NCI-H2196 treated with DMSO at 0.1 percent for 48 hours (cell line): ENCODE results near the gene CDH10.
A peak's percentile ranks its signal among the peaks of the same experiment; 100 is the strongest.

Experiments
- DNase-seq: peaks from one replicate; lab custom pipeline; 2025; ENCODE audit not compliant: unreplicated experiment; lab: John Stamatoyannopoulos, UW

Gene CDH10

DNA sequence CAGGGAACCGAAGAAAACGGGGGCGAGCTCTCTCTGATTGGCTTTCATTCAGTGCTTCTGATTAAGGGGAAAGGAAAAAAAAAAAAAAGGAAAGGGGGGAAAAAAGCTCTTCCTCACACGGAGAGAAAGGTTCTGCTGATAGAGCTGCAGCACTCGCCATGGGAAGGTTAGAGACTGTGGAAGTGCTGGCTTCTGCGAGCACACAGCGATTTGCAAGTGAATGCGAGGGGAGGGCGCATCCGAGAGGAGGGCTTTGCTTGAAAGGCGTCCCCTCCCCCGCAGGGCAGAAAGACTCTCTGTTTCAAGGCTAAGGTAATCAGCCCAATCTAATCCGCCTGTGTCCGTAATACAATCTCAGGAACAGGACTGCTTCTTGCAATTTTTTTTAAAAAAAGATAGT, at the start of gene CDH10:
CDH10 (minus strand) TSS at position 218 of the 400 bp plus-strand sequence. CDS start 51,488 bp downstream, outside the sequence.
- no peak for DNase-seq

DNA sequence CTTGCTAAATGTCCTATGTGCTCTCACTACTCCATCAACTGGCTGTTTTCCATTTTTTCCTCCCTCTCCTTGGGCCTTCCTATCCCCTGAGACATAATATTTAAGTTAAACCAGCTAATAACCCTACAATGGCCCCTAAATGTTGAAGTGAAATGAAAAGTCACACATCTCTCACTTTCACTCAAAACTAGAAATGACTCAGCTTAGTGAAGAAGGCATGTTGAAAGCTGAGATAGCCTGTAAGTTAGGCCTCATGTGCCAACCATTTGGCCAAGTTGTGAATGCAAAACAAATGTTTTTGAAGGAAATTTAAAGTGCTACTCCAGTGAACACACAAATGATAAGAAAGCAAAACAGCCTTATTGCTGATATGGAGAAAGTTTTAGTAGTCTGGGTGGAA, 48.8 kb upstream of the CDH10 start:
- no peak for DNase-seq

DNA sequence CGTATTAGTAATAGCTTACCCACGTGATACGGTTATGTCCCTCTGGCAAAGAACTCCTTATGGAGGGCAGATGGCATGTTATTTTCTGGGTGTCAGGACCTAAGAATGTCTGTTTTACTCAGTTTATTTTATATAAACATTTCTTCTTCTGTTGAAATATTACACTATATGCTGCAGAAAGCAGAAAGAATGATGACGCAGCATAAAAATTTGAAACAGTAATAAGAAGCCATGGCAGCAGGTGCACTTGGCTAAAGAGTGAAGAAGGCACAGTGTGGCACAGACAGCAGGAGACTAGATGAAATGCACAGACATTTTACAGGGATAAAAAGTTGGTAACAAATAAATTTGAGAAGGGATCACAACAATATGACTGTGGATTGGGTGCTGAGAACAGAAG, 46.3 kb upstream of the CDH10 start:
- no peak for DNase-seq

DNA sequence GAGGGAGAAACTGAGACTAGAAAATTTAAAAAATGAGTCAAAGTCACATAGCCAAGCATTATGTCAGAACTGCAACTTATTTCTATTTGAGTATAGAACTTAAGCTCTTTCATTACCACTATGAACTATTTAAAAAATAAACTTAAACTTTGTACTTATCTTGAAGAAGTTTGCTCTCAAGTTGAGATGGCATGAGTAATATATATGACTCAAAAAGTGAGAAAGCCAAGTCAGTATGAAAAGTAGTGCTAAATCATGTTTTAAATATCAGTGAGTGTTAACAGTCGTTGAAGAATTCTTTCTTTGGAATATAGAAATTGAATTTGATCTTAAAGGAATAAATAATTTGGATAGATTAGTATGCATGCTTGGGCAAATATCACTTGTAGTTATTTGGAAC, 36.3 kb upstream of the CDH10 start:
- DNase-seq = no peak

DNA sequence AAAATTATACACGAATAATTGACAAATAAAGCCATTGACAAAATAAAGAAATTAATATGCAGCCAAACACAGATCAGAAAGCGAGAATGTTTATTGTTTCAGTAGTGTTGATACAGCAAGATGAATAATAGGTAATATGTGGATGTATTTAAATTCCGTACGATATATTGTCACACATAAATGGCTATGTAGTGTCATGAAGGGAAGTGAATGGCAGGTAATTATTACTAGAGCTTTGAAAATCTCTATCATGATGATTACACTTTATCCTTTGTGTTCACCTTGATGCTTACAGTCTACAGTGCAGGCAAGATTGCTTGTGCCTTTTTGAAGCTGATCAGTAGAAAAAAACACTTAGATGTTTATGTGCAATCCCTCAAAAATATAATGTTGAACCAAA, 23.3 kb upstream of the CDH10 start:
- no peak for DNase-seq

DNA sequence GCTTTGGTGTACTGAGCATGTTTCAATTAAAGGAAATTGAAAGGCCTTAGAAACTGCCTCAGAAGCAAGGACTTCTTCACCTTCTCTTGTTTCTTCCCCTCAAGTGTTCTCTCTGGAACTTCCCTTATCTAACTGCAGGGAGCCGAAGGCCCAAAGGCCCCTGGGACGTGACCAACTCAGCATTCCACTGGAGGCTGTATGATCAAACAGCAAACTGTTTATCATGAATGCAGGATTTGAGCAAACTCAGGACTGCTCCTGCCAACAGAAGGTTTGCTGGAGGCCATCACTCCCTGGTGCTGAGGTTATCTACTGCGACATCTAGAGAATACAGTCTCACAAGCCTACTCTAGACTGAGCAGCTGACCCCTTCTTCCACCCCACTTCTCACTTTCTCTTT, 4.8 kb upstream of the CDH10 start:
- no peak for DNase-seq

DNA sequence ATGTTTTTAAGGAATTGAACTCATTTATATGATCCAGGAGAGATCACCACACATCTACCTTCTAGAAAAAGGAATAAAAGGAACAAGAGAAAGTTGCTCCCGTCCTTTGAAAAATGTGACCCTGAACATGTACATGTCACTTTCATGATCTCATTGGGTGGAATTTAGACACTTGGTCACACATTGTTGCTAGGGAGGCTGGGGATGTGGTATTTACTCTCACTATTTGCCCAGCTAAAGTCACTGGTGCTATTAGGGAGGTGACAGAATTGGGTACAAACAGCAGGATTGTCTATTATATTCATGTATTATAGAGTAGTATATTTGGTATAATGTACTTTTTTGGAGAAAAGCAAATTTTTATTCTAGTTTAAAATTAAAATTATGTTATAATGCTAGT, 2.1 kb upstream of the CDH10 start:
- no peak for DNase-seq

DNA sequence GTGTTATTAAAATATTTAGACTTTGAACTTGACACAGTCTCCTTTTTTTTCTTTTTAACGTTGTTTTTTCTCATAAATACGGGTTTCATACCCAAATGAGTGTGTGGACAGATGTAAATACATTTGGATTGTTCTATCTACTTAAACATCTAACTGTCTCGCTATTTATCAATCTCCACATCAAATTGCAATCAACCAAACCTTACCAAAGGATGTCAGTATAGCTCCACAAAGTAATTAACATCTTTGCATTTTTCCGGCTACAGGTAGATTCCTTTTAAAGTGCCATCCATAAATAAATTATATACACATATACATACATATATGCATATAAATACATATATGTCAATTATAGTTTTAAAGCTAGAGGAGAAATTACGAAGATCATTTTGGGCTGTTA, 705 bp upstream of the CDH10 start:
- DNase-seq = no peak

DNA sequence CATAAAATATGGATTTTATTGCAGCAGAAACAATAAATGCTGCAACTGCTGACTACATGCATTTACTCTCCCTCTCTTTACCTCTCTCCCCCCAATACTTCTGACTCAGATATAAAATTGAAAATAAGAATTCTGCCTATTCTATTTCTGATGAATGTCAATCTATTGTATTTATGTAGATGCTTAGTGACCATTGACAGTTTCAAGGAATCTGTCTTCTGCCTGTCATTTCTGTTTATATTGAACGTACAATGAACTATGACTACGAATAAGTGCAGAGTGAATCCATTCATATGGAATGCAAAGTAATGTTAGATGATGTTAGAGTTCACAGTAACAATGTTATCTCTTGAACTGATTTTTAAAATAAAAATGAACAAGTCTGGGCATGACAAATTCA, 898 bp downstream of the CDH10 start:
- DNase-seq = no peak

DNA sequence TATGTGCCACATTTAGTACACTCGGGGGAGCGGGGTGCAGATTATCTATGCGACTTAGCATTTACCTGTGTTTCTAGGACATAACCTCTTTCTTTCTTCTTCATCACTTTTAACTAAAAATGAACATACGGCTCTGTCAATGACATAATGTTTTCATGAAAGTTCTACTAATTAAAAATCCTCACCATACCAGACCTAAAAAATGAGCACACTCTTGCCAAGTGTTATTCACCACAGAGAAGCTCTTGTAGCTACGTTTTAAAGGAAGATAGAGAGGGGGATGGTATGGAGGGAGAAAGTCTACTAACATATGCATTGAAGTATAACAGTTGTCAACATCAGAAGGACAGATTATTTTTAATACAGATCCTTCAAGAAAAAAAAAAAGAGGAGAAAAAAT, 1.6 kb downstream of the CDH10 start:
- DNase-seq = no peak

DNA sequence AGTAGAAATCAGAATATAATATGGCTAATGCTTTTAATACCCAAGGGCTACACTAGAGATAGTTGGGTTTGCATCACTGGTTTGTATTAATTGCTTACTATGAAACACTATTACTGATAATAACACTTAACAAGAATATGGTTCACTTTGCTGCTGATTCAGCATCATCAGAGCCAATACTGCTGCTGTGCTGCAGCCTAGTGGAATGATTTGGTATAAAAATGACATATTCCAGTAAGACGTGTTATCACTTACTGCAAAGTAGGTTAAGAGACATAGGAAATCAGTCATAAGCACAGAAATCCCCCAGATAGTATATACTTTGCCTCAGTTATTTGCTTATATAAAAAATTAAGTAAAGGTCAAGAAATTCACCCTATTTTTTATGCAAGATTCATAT, 2.8 kb downstream of the CDH10 start:
- DNase-seq = no peak

DNA sequence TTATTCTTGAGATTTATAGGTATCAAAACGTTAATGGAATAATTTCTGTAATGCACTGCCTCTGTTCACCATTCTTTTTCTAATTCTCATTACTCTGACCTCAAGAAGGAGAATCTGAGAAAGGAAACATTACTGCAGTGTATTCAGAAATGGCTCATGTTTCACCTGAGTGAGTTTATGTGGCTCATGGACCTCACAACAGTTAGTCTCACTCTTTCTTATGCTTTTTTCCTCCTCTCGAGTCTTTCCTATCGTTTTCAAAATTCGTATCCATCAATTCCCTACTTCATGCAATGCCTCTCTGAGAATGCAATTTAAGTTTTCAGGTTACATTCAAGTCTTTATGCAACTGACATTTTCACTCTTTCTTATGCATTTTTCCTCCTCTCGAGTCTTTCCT, 9.6 kb downstream of the CDH10 start:
- DNase-seq = no peak

DNA sequence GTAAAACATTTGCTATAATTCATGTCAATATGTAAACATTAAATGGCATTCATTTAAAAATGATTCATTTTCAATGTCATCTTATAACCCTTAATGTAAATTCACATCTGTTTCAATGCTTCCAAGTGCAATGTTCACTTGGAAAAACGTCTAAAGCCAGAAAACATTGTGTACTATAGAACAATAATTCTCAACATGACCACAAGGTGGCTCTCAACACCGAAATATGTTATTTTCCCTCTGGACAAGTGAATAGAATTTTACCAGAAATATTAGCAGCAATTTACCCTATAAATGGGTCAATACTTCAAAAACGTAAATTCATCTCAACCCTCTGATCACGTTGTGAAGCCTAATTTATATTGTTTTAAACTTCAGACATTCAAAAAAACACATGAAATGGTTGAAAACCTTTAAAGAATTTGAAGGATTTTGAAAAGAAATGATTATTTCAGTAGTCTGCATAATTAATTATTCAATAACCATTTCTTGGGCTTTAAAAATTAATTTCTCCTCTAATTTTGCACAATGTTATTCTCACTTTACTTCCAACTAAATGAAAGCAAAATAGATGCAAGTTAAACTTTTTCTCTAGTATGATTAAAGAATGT, 11.0 kb downstream of the CDH10 start:
- DNase-seq = peak; percentile 19

DNA sequence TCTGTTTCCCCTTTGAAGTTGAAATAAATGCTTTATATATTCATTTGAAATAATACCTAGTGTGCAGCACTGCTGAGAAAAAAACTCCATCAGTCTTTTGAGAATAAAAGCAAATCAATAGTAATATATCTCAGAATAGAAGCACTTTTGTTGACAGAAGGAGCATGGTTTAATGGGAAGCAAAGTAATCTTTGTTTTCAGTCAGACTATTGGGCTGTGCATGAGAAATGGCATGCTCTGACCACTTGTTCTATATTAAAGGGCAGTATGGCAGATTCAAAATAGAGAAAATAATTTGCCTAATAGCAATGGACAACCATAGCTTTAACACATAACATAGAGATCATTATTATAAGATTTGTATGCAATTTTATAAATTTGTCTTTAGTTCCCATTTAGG, 12.4 kb downstream of the CDH10 start:
- DNase-seq = no peak

DNA sequence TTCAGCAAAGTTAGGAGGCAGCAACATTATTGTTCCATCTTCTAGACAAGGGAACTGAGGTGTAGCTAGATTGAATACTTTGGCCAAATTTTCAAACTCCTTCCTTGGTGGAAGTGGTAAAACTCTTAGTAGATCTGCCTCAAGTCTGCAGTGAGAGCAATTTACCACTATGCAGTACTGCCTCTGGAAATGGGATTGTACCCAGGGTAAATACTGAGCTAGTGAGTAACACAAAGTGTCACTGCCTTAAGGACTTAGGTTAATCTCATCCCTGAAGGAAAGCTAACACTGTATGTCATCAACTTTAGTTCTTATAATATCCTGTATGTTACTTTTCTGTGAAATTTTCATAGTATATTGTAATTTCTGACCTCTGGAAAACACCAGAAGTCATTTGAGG, 13.9 kb downstream of the CDH10 start:
- DNase-seq = no peak

DNA sequence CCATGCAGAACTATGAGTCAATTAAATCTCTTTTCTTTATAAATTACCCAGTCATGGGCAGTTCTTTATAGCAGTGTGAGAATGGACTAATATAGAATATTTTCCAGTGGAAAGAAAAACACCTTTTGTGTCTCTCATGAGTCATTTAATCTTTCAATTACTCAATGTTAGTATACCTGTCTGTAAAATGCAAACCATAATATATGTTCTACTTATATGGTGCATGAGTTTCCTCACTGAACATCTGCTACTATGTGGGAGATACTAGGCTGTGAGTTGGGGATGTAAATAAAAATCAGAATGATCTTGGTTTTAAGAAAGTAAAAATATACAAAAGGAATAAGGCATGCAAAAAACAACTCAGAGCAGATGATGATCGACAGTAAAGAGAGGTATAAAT, 15.0 kb downstream of the CDH10 start:
- no peak for DNase-seq

DNA sequence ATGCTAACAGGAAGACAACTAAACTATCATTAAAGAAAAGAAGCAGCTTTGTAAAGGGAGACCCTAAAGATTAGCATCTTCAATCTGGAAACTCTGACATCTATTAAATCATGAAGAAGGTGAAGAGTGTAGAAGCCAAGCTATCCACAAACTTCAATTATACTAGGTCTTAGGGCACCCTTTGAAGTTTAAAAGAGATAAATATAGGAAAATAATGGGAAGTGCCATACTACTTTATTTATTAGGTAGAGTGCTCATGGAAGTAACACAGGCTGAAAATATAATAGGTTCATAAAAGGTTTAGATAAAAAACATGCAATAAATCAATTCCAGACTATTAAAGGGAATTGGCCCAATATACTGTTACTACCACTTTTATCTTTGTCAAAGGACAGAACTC, 19.9 kb downstream of the CDH10 start:
- no peak for DNase-seq

DNA sequence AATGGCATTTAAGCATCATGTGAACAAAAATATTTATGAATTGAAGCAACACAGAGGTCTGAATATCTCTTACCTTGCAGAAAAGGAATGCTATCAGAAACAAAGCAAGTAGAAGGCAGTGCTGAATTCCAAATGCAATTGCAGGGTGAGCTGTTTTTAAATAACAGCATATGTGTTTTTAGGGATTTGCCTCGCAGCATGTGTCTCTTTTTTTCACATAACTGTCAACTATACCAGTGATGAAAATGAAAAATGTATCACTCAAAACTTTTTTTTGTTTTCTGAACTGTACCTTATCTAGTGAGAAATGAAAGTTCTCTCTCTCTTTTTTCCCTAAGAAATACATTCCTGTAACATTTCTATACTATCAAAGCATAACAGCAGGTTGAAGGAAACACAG, 21.2 kb downstream of the CDH10 start:
- no peak for DNase-seq

DNA sequence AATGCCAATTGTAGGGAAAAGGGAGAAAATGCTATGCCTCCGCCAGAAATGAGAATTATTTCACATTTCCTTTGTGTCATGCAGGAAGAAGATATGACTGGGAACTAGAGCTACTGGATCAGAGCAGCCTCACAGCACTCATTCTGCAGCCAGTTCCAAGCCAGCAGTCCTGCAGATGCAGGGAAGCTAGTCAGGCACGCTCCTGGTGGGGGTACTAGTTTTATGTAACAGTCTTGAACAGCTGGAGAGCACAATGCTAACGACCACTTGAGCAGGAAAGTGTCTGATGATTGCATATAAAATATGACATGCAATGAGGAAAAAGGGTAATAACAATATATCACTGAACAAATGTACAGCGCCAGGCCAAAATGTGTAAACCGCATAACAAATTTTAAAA, 21.7 kb downstream of the CDH10 start:
- DNase-seq = no peak

DNA sequence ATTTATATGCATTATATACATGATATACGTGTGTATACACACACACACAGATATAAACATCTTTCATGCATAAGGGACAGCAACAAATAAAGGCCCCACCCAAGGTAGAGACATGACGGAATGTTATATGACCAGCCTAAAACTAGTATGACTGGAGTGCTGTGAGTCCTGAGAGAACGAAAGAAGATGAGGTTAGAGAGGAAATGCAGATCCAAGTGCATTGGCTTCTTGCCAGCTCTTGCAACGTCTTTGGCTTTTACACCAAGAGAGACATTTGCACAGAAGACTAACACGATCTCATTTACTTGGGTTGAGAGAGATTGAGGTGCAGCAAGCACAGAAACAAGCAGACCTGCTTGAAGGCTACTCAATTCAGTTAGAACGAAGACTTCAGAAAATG, 23.0 kb downstream of the CDH10 start:
- DNase-seq = no peak

DNA sequence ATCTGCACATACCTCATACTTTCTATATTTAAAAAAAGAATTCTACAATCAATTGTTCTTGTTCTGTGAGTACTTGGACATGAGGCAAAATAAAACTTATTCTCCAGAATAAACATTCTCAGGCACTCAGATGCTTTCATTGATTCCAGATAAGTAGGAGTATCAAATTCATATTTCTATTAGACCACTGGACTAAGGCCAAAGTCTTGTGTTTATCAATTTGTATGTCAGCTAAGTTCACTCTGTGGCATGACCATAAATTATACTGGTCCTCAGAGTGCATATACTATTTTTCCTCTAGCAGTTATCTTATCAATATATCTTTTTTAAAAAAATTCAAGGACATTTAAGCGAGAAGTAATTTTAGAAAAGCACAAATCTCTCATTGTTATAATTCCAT, 28.2 kb downstream of the CDH10 start:
- no peak for DNase-seq

DNA sequence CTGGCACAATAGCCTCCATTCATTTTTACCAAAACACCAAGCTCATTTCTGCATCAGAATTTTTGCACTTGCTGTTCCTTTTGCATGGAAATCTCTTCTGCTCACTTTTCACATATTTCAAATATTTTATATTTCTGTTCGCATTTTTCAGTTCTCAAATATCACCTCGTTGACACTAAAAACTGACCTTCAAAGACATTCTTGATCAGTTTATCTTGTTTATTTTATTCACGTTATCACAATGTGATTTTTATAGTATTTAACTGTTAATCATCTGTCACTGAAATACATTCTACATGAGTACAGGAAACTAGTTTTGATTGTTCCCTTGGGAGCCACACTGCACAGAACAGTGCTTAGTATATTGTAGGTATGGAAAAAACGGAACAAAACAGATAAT, 29.6 kb downstream of the CDH10 start:
- no peak for DNase-seq

DNA sequence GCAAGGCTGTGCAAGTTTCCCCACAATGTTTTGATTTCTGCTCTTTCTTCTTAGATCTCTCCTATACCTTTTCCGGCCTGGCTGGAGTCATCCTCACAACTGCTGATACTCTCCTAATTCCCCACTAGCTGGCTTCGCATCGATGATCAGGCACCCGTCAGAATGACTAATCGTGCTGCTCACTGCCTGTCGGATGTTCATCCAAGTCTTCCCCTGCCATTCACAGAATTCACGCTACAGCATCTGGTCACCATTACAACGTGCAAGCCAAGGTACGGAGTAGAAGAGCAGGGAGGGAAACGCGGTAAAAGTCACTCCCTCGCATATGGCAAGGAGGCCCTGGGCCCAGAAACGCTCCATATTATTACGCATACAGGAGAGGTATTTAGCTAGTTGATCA, 35.1 kb downstream of the CDH10 start:
- DNase-seq = no peak

DNA sequence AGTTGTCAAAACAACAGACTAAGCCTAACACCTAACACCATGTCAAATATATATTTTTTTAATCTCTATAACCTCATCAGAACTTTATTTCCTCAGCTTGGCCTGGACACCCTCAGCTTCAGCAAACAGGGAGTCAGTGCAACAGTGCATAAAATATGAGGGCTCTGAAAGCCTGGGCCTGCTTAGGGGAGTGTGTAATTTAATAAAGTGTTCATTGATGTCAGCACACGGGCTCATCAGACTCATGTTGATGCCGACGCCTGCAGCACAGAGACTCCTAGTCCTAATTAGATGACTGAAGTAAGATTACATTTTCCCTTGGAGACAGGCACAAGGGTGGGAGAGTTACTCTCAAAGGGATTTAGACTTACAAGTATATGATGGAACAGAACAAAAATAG, 37.8 kb downstream of the CDH10 start:
- no peak for DNase-seq
